Measurements from ENCODE around the gene CACNA1C. TPM values are rescaled to one million over a fixed set of nuclear protein-coding genes. Genes with fewer than 3 reads are reported as not detected.
A peak's percentile ranks its signal among the peaks of the same experiment; 100 is the strongest.

Gene CACNA1C
- total RNA-seq, 2 donors from 2014 or later = 8.1 to 18.2 TPM

- H3K4me1 ChIP-seq (replicated peaks) = no peaks in the 10 kb centered on the region
- no peaks in the 10 kb centered on the region for H3K27me3 ChIP-seq (replicated peaks; ENCODE audit: insufficient read depth)
- no peak overlapping the region for H3K4me3 ChIP-seq
- DNase-seq (ENCODE audit: low spot score) = no peak
- H3K36me3 ChIP-seq = no peaks in the 10 kb centered on the region
- H3K9me3 ChIP-seq = no peaks in the 10 kb centered on the region
- no peak overlapping the region for H3K27ac ChIP-seq
- intact Hi-C loops (cut with DNase I) = no loop called here
- 20% methylated on average over 9 of the region's 9 CpGs for WGBS
- TF ChIP-seq CTCF (IDR thresholded peaks at IDR 0.05) = no peak
These were observed 101.3 kb downstream of the CACNA1C start for GRCh38 chr12:2154050-2154449.

DNA sequence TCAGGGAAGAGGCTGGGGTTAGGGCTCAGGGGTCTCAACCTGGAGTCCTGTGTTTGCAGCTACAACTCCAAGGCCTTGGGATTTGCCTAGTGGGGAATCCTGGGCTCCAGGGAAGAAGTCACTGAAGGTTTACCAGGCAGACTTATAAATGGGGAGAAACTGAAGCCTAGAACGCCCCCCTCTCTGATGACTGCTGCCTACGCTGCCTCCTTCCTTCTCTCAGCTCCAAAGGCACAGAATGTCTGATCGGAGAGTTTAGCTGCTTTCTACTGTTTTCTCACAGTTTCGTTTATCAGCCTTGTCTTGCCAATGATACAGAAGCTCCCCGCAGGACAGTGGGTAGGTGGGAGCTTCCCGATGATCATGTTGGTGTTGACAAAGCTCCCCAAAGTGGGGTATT lies 101.7 kb downstream of the CACNA1C start:
- DNase-seq (ENCODE audit: low spot score) = no peak
- Histone ChIP-seq H3K36me3 (no peaks in the 10 kb centered on the region), H3K9me3 (no peaks in the 10 kb centered on the region), H3K4me1 (replicated peaks) (no peaks in the 10 kb centered on the region), H3K27me3 (replicated peaks; ENCODE audit: insufficient read depth) (no peaks in the 10 kb centered on the region), H3K27ac (no peak overlapping the region), H3K4me3 (no peak overlapping the region)
- WGBS = 90% methylated on average over 6 of the region's 6 CpGs
- intact Hi-C loops (cut with DNase I) = no loop called here
- TF ChIP-seq POLR2AphosphoS5 (IDR thresholded peaks at IDR 0.05) = no peak
- TF ChIP-seq POLR2A (IDR thresholded peaks at IDR 0.05) = no peak
- no peak for TF ChIP-seq CTCF (IDR thresholded peaks at IDR 0.05)

DNA sequence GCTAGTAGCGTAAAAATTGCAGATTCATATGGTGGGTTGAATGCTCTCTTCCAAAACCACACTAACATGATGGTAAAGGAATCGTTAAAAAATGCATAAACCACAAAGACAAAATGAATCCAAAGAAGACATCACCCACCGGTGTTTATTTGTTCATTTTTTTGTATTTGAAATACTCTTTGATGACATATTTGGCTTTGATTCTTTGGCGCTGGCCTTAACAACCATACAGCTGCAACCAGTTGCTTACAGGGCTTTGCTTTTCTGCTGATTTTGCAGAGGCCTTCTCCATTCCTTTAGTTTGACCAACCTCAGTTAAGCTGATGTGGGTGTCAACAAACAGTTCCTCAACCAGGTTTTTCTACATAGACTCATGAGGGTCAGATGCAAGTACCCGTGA lies 103.5 kb downstream of the CACNA1C start:
- peaks cover 4% of the 10 kb centered on the region for H3K4me1 ChIP-seq (replicated peaks)
- intact Hi-C loops (cut with DNase I) = no loop called here
- H3K27ac ChIP-seq = no peak overlapping the region
- no peaks in the 10 kb centered on the region for H3K27me3 ChIP-seq (replicated peaks; ENCODE audit: insufficient read depth)
- no peaks in the 10 kb centered on the region for H3K36me3 ChIP-seq
- TF ChIP-seq POLR2A (IDR thresholded peaks at IDR 0.05) (no peak), POLR2AphosphoS5 (IDR thresholded peaks at IDR 0.05) (no peak), CTCF (IDR thresholded peaks at IDR 0.05) (no peak)
- H3K9me3 ChIP-seq = no peaks in the 10 kb centered on the region
- no peak overlapping the region for H3K4me3 ChIP-seq
- WGBS = 74% methylated on average over 5 of the region's 5 CpGs
- no peak for DNase-seq (ENCODE audit: low spot score)

DNA sequence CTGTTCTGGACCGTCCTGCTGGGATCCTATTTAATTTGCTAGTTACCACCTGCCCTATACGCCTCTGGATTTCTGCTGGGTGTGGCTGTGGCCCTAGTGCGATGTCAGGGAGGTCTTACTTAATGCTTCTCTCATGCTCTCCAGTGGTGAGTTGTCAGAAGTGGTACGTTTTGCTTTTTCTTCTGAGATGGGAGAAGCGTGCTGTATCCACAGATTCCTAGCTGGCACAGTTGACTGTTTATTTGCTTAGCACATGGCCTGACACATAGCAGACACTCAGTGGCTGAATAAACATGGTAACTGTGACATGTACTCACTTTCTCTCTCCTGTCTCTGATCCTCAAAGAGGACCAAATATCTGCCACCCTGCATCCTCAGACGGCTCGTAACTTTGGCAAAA lies 107.3 kb downstream of the CACNA1C start:
- peak overlapping the region in 1 of 2 donors; percentile 68 for H3K27ac ChIP-seq
- intact Hi-C loops (cut with DNase I) = loop anchor here (5.0 to 10.0 kb wide), 5 partner anchors 38 to 425 kb away; partner anchors contain the start of gene CACNA1C

More for the DNA sequence above, 107.3 kb downstream of the CACNA1C start:
- H3K9me3 ChIP-seq = no peaks in the 10 kb centered on the region
- H3K27me3 ChIP-seq (replicated peaks; ENCODE audit: insufficient read depth) = no peaks in the 10 kb centered on the region
- peak; percentile 17 for DNase-seq (ENCODE audit: low spot score)
- WGBS = 68% methylated on average over 7 of the region's 7 CpGs
- peaks cover 13% of the 10 kb centered on the region for H3K4me1 ChIP-seq (replicated peaks)
- TF ChIP-seq CTCF (IDR thresholded peaks at IDR 0.05) (no peak), POLR2AphosphoS5 (IDR thresholded peaks at IDR 0.05) (peak; percentile 52)
- no peaks in the 10 kb centered on the region for H3K36me3 ChIP-seq
- H3K4me3 ChIP-seq = no peak overlapping the region
